ENCODE results near the gene VPS52. TPM values are rescaled to one million over a fixed set of nuclear protein-coding genes. Genes with fewer than 3 reads are reported as not detected.
A peak's percentile ranks its signal among the peaks of the same experiment; 100 is the strongest.

Gene VPS52
- total RNA-seq, 1 donor from 2014 or later: 30.6 TPM

DNA sequence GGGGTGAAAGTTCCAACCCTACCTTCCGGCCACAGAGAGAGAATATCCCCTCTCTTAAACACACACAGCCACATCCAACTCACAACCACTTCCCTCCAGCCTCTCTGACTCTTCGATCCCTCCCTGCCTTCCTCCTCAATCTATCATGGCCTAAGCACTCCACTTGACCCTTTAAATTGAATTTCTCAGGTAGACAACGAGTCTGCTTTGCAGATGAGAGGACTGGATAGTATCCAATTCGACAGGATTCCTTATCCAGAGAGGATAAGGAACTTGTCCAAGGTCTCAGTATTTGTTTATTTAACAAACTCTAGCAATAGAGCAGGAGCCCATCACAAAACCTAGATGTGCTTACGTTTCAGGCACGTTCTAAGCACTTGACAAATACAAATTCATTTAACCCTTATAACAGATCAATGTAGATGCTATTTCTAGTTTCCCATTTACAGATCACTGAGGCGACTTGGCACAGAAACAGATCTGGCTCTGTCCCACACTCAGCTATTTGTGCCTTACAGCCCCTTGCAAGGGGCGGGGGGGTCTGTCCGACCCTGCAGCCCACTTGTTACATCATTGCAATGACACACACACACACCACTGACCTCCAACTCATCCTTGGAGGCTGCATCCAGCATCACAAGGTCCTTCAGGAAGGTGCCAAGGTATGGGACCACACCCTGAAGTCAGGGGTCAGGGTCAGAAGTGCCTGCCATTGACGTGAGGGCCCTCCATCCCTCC lies 22.6 kb upstream of the VPS52 start:
- Mint-ChIP-seq H3K27ac (ENCODE audit: unreplicated experiment) (peak overlapping the region; percentile 41), H3K4me1 (ENCODE audit: low read depth, unreplicated experiment) (peaks cover 12% of the 10 kb centered on the region), H3K4me3 (ENCODE audit: unreplicated experiment) (peak overlapping the region; percentile 68), H3K36me3 (ENCODE audit: low read depth, unreplicated experiment) (peaks cover 2% of the 10 kb centered on the region), H3K9me3 (ENCODE audit: unreplicated experiment) (no peaks in the 10 kb centered on the region), H3K27me3 (ENCODE audit: low read depth, unreplicated experiment) (no peaks in the 10 kb centered on the region)
- TF ChIP-seq EZH2 (IDR thresholded peaks at IDR 0.05; ENCODE audit: insufficient read depth, low read length): no peak
- no peak for TF ChIP-seq CTCF (IDR thresholded peaks at IDR 0.05; ENCODE audit: insufficient read depth, low read depth, low read length)
- no peak overlapping the region for H3K4me2 ChIP-seq (ENCODE audit: low read length)
- no peak for DNase-seq (ENCODE audit: low read depth)
- H2AFZ ChIP-seq (ENCODE audit: low read depth, low read length): no peak overlapping the region
- H3K27ac ChIP-seq (ENCODE audit: low read depth, low read length): no peak overlapping the region
- H3K27me3 ChIP-seq (ENCODE audit: insufficient read depth, low read length): no peaks in the 10 kb centered on the region
- FAIRE-seq: no peak
- H3K36me3 ChIP-seq (ENCODE audit: insufficient read depth, low read length): peaks cover 12% of the 10 kb centered on the region
- H3K9ac ChIP-seq (ENCODE audit: low read length): no peak overlapping the region
- H3K4me3 ChIP-seq (ENCODE audit: insufficient read depth, low read depth, low read length): no peak overlapping the region
- peaks cover 40% of the 10 kb centered on the region for H3K79me2 ChIP-seq (ENCODE audit: insufficient read depth, low read length)
- no peaks in the 10 kb centered on the region for H3K9me3 ChIP-seq (ENCODE audit: insufficient read depth, low read depth, low read length)
- H3K4me1 ChIP-seq (ENCODE audit: insufficient read depth, low read length): peaks cover 15% of the 10 kb centered on the region
- H4K20me1 ChIP-seq (ENCODE audit: insufficient read depth, low read length): peaks cover 5% of the 10 kb centered on the region

- Mint-ChIP-seq H3K4me3 (ENCODE audit: unreplicated experiment) (no peak overlapping the region), H3K9me3 (ENCODE audit: unreplicated experiment) (no peaks in the 10 kb centered on the region), H3K4me1 (ENCODE audit: low read depth, unreplicated experiment) (peaks cover 15% of the 10 kb centered on the region), H3K27me3 (ENCODE audit: low read depth, unreplicated experiment) (no peaks in the 10 kb centered on the region), H3K36me3 (ENCODE audit: low read depth, unreplicated experiment) (peaks cover 2% of the 10 kb centered on the region), H3K27ac (ENCODE audit: unreplicated experiment) (no peak overlapping the region)
- Histone ChIP-seq H3K9me3 (ENCODE audit: insufficient read depth, low read depth, low read length) (no peaks in the 10 kb centered on the region), H3K36me3 (ENCODE audit: insufficient read depth, low read length) (peaks cover 12% of the 10 kb centered on the region), H3K4me2 (ENCODE audit: low read length) (no peak overlapping the region), H3K27me3 (ENCODE audit: insufficient read depth, low read length) (no peaks in the 10 kb centered on the region), H3K27ac (ENCODE audit: low read depth, low read length) (no peak overlapping the region), H4K20me1 (ENCODE audit: insufficient read depth, low read length) (peaks cover 8% of the 10 kb centered on the region), H3K9ac (ENCODE audit: low read length) (no peak overlapping the region), H2AFZ (ENCODE audit: low read depth, low read length) (no peak overlapping the region), H3K4me3 (ENCODE audit: insufficient read depth, low read depth, low read length) (no peak overlapping the region), H3K4me1 (ENCODE audit: insufficient read depth, low read length) (peaks cover 18% of the 10 kb centered on the region), H3K79me2 (ENCODE audit: insufficient read depth, low read length) (peaks cover 49% of the 10 kb centered on the region)
- DNase-seq (ENCODE audit: low read depth) (no peak), FAIRE-seq (no peak)
- TF ChIP-seq CTCF (IDR thresholded peaks at IDR 0.05; ENCODE audit: insufficient read depth, low read depth, low read length) (no peak), EZH2 (IDR thresholded peaks at IDR 0.05; ENCODE audit: insufficient read depth, low read length) (no peak)
These were observed 21.5 kb upstream of the VPS52 start for GRCh38 chr6:33292996-33293682.

Measured in astrocyte (in vitro differentiated cells and primary cell).